ENCODE data around the gene CSNK2A3. TPM values are rescaled to one million over a fixed set of nuclear protein-coding genes. Genes with fewer than 3 reads are reported as not detected.

CSNK2A3 gene
- total and polyA plus RNA-seq, 2 donors (not counting 1 experiment from before 2014, with no cell fraction given), result 2.3 TPM

DNA sequence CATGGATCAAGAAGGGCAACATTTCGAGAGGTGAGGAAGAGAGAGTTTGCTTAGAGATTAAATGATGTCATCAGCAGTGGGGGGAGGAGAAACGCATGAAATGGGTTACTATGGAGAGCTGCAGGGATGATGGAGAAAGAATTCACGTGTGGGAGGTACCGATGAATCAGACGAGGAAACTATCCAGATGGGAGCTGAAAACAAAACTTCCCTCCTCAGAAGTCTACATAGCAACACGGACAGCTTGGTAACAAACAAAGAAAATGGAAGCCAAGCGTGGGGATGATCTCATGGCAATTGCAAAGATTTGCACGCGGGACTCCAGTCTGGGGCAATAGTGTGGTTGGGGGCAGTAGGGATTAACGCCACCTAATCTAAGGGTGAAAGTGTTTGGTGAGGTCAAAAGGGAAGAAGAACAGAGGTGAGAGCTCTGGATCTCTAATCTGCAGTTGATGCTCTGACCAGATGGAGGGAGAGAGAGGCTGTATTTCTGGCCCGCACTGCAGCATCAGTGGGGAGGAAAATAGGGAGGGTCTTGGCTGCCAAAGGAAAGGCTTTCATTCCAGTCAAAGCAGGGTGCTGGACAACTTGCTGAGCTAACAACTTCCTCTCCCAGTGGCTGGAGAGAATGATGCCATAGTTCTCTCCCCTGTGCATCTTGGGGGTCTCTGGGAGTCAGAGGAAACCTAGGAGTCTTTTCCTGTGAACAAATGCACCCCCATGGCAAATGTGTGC lies 43.4 kb upstream of the CSNK2A3 start:
- peak overlapping the region; percentile 85 for H3K27ac ChIP-seq (ENCODE audit: insufficient read depth, low read length)
- no peaks in the 10 kb centered on the region for H3K36me3 ChIP-seq (ENCODE audit: control insufficient read depth, insufficient read depth, low read length)
- H3K27me3 ChIP-seq (ENCODE audit: control insufficient read depth, insufficient read depth, low read length), result no peaks in the 10 kb centered on the region
- peak; percentile 80 to 96 for DNase-seq (ENCODE audit: low read depth in 2 of 2)
- peak overlapping the region in 1 of 4 experiments; percentile 23 for H3K4me3 ChIP-seq (replicated peaks in 1 of 4; ENCODE audit: control extremely low read depth in 1 of 4, insufficient read depth in 1 of 4, low read depth in 3 of 4, low read length in 4 of 4)
- no peaks in the 10 kb centered on the region for H4K20me1 ChIP-seq (ENCODE audit: control insufficient read depth, extremely low read depth, insufficient read depth, low read length)
- peak overlapping the region; percentile 44 for H2AFZ ChIP-seq (ENCODE audit: low read length)
- no peaks in the 10 kb centered on the region for H3K79me2 ChIP-seq (ENCODE audit: control insufficient read depth, insufficient read depth, low read length)
- H3K9ac ChIP-seq (ENCODE audit: insufficient read depth, low read length), result no peak overlapping the region
- H3K4me1 ChIP-seq (ENCODE audit: control insufficient read depth, extremely low read depth, insufficient read depth, low read length), result peaks cover 6% of the 10 kb centered on the region
- peak overlapping the region; percentile 68 for H3K4me2 ChIP-seq (ENCODE audit: extremely low read depth, insufficient read depth, low read length)
- TF ChIP-seq EZH2 (IDR thresholded peaks at IDR 0.05; ENCODE audit: low read length, missing control alignments), result no peak
- TF ChIP-seq, protein P1, sequence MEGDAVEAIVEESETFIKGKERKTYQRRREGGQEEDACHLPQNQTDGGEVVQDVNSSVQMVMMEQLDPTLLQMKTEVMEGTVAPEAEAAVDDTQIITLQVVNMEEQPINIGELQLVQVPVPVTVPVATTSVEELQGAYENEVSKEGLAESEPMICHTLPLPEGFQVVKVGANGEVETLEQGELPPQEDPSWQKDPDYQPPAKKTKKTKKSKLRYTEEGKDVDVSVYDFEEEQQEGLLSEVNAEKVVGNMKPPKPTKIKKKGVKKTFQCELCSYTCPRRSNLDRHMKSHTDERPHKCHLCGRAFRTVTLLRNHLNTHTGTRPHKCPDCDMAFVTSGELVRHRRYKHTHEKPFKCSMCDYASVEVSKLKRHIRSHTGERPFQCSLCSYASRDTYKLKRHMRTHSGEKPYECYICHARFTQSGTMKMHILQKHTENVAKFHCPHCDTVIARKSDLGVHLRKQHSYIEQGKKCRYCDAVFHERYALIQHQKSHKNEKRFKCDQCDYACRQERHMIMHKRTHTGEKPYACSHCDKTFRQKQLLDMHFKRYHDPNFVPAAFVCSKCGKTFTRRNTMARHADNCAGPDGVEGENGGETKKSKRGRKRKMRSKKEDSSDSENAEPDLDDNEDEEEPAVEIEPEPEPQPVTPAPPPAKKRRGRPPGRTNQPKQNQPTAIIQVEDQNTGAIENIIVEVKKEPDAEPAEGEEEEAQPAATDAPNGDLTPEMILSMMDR (conservative IDR thresholded peaks at IDR 0.05 in 1 of 2, IDR thresholded peaks at IDR 0.05 in 1 of 2; ENCODE audit: low read depth in 1 of 2, low read length in 2 of 2), result no peak
- H3K9me3 ChIP-seq (ENCODE audit: control insufficient read depth, insufficient read depth, low read depth, low read length), result no peaks in the 10 kb centered on the region

DNA sequence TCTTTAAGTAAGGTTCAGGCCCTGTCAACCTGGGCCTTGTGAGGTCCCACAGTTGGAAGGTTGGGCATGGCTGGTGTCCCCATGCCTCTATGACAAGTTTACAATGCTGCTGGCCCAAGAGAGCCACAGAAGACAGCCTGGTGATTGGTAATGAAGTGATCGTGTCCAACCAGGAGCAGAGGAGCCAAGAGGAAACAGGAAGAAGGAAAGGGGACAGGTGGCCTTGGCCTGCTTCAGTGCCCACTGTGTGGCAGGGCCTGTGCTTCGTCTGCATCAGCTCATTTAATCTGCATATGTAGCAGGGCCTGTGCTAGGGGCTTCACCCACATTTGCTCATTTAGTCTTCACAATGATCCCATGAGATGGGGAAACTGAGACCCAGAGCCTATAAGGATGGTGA lies 42.1 kb upstream of the CSNK2A3 start:
- peaks cover 6% of the 10 kb centered on the region for H3K4me1 ChIP-seq (ENCODE audit: control insufficient read depth, extremely low read depth, insufficient read depth, low read length)
- H3K4me2 ChIP-seq (ENCODE audit: extremely low read depth, insufficient read depth, low read length), result no peak overlapping the region
- H3K27me3 ChIP-seq (ENCODE audit: control insufficient read depth, insufficient read depth, low read length), result no peaks in the 10 kb centered on the region
- no peak overlapping the region for H3K9ac ChIP-seq (ENCODE audit: insufficient read depth, low read length)
- no peaks in the 10 kb centered on the region for H4K20me1 ChIP-seq (ENCODE audit: control insufficient read depth, extremely low read depth, insufficient read depth, low read length)
- no peak for TF ChIP-seq EZH2 (IDR thresholded peaks at IDR 0.05; ENCODE audit: low read length, missing control alignments)
- TF ChIP-seq, protein P1 (conservative IDR thresholded peaks at IDR 0.05 in 1 of 2, IDR thresholded peaks at IDR 0.05 in 1 of 2; ENCODE audit: low read depth in 1 of 2, low read length in 2 of 2), result no peak
- no peak overlapping the region for H3K4me3 ChIP-seq (replicated peaks in 1 of 4; ENCODE audit: control extremely low read depth in 1 of 4, insufficient read depth in 1 of 4, low read depth in 3 of 4, low read length in 4 of 4)
- DNase-seq (ENCODE audit: low read depth in 2 of 2), result no peak
- no peaks in the 10 kb centered on the region for H3K79me2 ChIP-seq (ENCODE audit: control insufficient read depth, insufficient read depth, low read length)
- no peak overlapping the region for H3K27ac ChIP-seq (ENCODE audit: insufficient read depth, low read length)
- no peaks in the 10 kb centered on the region for H3K9me3 ChIP-seq (ENCODE audit: control insufficient read depth, insufficient read depth, low read depth, low read length)
- no peak overlapping the region for H2AFZ ChIP-seq (ENCODE audit: low read length)
- H3K36me3 ChIP-seq (ENCODE audit: control insufficient read depth, insufficient read depth, low read length), result no peaks in the 10 kb centered on the region

DNA sequence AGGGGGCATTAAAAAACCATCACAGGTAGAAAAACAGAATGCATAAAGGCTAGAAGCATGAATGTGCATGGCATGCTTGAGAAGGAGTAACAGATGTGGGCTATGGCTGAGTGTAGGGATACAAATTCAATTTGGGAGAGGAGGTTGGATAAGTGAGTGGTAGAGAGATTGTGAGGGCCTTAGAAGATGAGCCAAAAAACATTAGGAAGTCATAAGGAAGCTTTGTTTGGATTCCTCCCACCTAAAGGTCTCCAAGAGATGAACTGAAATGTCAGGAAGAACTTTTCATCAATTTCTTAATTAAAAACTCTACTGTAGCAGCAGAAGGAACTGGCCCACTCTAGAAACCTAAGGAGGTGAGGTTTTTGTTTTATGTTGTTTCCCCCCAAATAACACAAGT lies 41.2 kb upstream of the CSNK2A3 start:
- TF ChIP-seq EZH2 (IDR thresholded peaks at IDR 0.05; ENCODE audit: low read length, missing control alignments), result no peak
- TF ChIP-seq, protein P1 (conservative IDR thresholded peaks at IDR 0.05 in 1 of 2, IDR thresholded peaks at IDR 0.05 in 1 of 2; ENCODE audit: low read depth in 1 of 2, low read length in 2 of 2), result no peak
- Histone ChIP-seq H3K4me3 (replicated peaks in 1 of 4; ENCODE audit: control extremely low read depth in 1 of 4, insufficient read depth in 1 of 4, low read depth in 3 of 4, low read length in 4 of 4) (no peak overlapping the region), H3K4me2 (ENCODE audit: extremely low read depth, insufficient read depth, low read length) (no peak overlapping the region), H3K9ac (ENCODE audit: insufficient read depth, low read length) (no peak overlapping the region), H3K27ac (ENCODE audit: insufficient read depth, low read length) (no peak overlapping the region), H3K9me3 (ENCODE audit: control insufficient read depth, insufficient read depth, low read depth, low read length) (no peaks in the 10 kb centered on the region), H2AFZ (ENCODE audit: low read length) (no peak overlapping the region), H3K27me3 (ENCODE audit: control insufficient read depth, insufficient read depth, low read length) (no peaks in the 10 kb centered on the region), H4K20me1 (ENCODE audit: control insufficient read depth, extremely low read depth, insufficient read depth, low read length) (no peaks in the 10 kb centered on the region), H3K36me3 (ENCODE audit: control insufficient read depth, insufficient read depth, low read length) (no peaks in the 10 kb centered on the region), H3K4me1 (ENCODE audit: control insufficient read depth, extremely low read depth, insufficient read depth, low read length) (peaks cover 6% of the 10 kb centered on the region), H3K79me2 (ENCODE audit: control insufficient read depth, insufficient read depth, low read length) (no peaks in the 10 kb centered on the region)
- DNase-seq (ENCODE audit: low read depth in 2 of 2), result no peak

Measured in fibroblast of lung (primary cell).